GM06990 (cell line): ENCODE results near the gene C21orf91.

ENCODE experiments used
- DNase-seq: peaks from one replicate; pipeline ENCODE4 v3.0.0-alpha.2; 2011; ENCODE audit not compliant: insufficient read length; ENCODE audit errors: extremely low read depth
- H3K27me3 ChIP-seq: replicated peaks from 2 replicates; pipeline ENCODE4 v1.6.0; 2011; ENCODE audit warnings: low read length; ENCODE audit not compliant: control insufficient read depth, insufficient read depth
- H3K36me3 ChIP-seq: 2 replicates; pipeline ENCODE4 v1.5.1; 2011; ENCODE audit warnings: low read length; ENCODE audit not compliant: control insufficient read depth, insufficient read depth
- H3K4me3 ChIP-seq: replicated peaks from 2 replicates; pipeline ENCODE4 v1.5.1; 2011; ENCODE audit warnings: low read depth, mild to moderate bottlenecking, control low read depth, low read length
- CTCF ChIP-seq: IDR thresholded peaks from 2 replicates; pipeline ENCODE4 v1.5.1; 2011; ENCODE audit warnings: low read length, control low read depth, mild to moderate bottlenecking, inconsistent platforms; ENCODE audit not compliant: insufficient read depth, poor library complexity, severe bottlenecking

Gene C21orf91

GRCh38 chr21:17763288-17764037 lies 55.7 kb downstream of the C21orf91 start:
- TF ChIP-seq CTCF, result no peak
- no peaks in the 10 kb centered on the region for H3K27me3 ChIP-seq
- DNase-seq, result no peak
- H3K36me3 ChIP-seq, result no peaks in the 10 kb centered on the region
- no peak overlapping the region for H3K4me3 ChIP-seq

GRCh38 chr21:17759511-17760178 lies 59.5 kb downstream of the C21orf91 start:
- Histone ChIP-seq H3K4me3 (no peak overlapping the region), H3K27me3 (no peaks in the 10 kb centered on the region), H3K36me3 (no peaks in the 10 kb centered on the region)
- TF ChIP-seq CTCF, result no peak
- DNase-seq, result no peak

- DNase-seq, result no peak
- H3K36me3 ChIP-seq, result no peaks in the 10 kb centered on the region
- TF ChIP-seq CTCF, result no peak
Measured at GRCh38 chr21:17758683-17759082, 60.5 kb downstream of the C21orf91 start.

GRCh38 chr21:17757671-17758070 lies 61.5 kb downstream of the C21orf91 start:
- Histone ChIP-seq H3K4me3 (no peak overlapping the region), H3K27me3 (no peaks in the 10 kb centered on the region), H3K36me3 (no peaks in the 10 kb centered on the region)
- DNase-seq, result no peak
- TF ChIP-seq CTCF, result no peak

More at GRCh38 chr21:17758683-17759082, 60.5 kb downstream of the C21orf91 start:
- no peaks in the 10 kb centered on the region for H3K27me3 ChIP-seq
- no peak overlapping the region for H3K4me3 ChIP-seq

GRCh38 chr21:17753736-17754135 lies 65.4 kb downstream of the C21orf91 start:
- no peak for TF ChIP-seq CTCF
- no peak for DNase-seq
- Histone ChIP-seq H3K36me3 (no peaks in the 10 kb centered on the region), H3K27me3 (no peaks in the 10 kb centered on the region), H3K4me3 (no peak overlapping the region)
